GM19324 (cell line): ENCODE results near the gene PSMD1.

Source experiments
- ATAC-seq: cut with Tn5 transposase; IDR thresholded peaks from one replicate; pipeline ENCODE4 v1.9.1; 2021; ENCODE audit warnings: mild to moderate bottlenecking, moderate library complexity; ENCODE audit not compliant: unreplicated experiment, low FRiP score

PSMD1 gene

DNA sequence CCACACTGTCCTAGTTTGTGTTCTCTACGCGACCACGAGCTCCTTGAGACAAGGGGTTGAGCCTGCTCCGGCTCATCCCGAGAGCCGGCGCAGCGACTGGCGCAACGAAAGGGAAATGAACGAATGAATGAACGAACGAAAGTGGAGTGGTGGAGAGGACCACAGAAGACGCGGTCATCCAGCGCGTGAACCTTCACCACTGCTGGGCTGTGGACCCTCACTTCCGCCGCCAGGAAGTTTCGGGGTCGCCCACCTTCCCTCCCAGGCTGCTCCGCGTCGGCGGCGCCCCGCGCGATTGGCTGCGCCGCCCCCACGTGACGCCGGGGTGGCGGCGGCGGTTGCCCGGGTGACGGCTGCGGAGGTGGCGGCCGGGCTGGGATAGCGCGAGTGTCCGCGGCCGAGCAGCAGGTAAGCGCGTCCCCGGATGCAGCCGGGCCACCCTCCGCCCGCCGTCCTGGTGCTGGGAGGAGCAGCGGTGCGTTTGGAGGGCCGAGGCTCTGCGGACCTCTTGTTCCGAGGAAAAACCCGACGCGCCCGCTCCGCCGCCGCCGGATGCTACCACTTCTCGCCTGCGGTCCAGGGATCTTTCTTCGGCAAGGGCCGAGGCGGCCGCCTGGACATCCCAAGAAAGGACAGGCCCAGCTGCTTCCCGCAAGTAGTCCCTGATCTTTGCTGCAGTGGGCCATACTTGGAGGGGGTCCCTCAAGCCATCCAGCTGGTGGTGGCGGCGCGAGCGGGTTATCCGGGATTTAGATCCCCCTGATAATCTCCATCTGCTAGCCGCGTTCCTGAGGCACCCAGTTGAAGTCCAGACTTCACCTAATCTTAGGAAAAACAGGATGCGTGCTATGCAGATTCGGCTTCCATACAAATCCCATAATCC is 141.9 kb downstream of the PSMD1 start, which contains the start of gene ARMC9:
Gene ARMC9, plus strand, starts transcription at position 341 of the 883 bp plus-strand sequence. CDS start 7,608 bp downstream, outside the sequence.
- ATAC-seq = peak; percentile 98

DNA sequence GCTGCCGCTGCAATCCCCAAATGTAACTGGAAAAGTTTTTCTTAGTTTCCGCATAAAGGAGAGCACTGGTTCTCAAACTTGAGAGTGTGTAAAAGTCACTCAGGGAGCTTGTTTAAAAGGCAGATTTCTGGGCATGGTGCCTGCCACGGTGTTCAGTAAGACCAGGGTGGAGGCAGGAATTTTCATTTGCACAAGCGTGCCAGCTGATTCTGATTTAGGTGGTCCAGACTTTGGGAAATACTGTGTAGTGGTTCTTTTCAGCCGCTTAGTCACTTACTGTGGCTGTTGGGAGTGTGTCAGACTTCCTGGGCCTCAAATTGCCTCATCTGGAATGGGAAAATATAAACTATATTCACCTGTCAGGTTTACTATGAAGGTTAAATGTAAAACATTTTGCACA is 142.6 kb downstream of the PSMD1 start:
- no peak for ATAC-seq

DNA sequence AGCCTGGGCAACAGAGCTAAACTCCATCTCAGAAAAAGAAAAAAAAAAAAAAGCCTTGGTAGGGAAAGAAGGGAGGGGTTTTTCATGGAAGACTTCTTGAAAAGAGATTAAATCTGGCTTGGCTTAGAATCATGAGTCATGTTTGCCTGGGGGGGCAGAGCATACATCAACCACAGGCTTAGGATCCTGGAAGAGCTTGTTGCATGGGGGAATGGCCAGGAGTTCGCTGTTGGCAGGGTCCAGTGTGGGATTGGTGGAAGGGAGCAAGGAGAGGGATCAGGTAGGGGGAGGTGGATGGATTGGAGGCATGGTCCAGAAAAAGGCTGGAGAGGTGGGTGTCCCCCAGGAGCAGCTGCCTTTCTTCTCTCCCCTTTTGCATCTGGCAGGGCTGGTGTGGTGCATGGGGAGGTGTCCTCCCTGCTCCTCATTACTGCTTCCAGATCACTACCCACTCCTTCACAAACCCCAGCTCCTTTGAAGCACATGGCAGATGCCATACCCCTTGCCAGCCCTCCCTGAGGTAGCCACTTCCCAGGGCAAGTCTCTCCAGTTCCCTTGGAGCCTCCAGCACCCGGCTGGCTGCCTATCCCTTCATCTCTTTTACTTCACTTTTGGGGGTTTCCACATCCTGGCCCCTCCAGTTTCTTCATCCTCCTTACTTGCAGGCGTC is 144.3 kb downstream of the PSMD1 start:
- ATAC-seq = no peak

DNA sequence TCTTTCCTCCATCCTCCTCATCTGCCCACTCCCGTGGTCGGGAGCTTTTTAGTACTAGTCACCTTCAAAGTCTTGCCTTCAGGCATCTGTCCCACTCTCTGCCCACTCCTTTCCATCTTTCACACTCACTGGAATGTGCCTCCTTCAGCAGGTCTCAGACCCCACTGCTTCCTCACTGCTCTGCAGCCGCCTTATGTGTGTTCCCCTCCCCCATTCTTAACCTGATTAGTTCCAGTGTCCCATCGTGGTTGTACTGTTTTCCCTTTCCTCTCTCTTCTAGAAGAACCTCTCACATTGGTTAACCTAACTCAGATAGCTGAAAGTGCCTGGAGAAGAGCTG is 144.8 kb downstream of the PSMD1 start:
- ATAC-seq = no peak

DNA sequence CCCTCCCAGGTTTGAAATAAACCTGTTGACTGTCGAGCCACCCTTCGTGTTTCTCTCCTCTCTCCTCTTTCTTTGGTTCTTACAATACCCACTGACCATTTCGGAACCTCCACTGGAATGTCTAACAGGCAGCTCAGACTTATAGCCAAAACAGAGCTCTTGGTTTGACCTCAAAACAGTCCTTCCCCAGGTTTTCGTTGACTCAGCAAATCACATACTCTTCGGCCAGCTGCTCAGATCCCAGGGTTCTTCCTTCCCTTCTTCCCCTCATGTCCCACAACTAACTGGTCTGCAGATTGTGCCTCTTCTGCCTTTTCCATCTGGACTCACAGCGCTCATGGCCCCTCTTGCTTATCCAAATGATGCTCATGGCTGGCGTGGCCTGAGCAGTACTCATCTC is 146.4 kb downstream of the PSMD1 start:
- no peak for ATAC-seq

DNA sequence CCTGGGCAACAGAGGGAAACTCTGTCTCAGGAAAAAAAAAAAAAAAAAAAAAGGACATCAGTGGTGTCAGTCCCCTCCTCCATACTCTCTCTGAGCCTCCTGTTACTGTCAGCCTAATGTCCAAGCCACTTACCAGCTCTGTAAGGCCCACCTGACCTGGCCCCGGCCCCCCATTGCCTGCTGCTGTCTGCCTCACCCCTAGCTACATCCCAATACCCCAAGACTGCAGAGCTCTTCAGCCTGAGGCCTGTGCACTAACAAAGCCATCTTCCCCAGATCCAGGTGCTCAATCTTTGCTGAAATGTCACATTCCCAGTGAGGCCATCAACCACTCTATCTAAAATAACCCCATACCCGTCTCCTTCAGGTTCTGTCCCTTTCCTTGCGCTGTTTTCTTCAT is 147.5 kb downstream of the PSMD1 start:
- ATAC-seq = no peak

DNA sequence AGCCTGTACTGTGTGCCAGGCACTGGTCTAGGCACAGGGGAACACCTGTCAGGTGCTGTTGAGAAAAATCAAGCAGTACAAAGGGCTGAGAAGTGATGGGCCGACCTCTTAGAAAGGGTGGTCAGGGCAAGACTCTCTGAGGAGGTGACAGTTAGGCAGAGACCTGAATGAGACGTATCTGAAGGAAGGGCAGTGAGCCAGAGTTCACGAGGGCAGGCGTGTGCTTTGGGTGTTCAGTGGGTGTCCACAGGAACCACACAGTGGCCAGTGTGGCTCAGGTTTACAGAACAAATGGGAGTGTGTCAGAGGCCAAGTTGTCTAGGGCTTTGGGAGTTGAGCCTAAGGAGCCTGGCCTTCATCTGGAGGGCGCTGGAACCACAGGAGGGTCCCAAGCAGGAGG is 147.9 kb downstream of the PSMD1 start:
- no peak for ATAC-seq

DNA sequence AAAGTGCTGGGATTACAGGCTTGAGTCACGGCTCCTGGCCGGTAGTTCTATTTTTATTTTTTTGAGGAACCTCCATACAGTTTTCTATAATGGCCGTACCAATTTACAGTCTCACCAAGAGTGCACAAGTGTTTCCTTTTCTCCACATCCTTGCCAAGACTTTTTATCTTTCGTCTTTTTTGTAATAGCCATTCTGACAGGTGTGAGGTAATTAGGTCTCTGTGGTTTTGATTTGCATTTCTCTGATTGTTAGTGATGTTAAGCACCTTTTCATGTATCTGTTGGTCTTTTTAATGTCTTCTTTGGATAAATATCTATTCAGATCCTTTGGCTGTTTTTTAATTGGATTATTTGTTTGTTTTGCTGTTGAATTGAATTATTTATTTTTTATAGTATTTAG is 151.1 kb downstream of the PSMD1 start:
- no peak for ATAC-seq

DNA sequence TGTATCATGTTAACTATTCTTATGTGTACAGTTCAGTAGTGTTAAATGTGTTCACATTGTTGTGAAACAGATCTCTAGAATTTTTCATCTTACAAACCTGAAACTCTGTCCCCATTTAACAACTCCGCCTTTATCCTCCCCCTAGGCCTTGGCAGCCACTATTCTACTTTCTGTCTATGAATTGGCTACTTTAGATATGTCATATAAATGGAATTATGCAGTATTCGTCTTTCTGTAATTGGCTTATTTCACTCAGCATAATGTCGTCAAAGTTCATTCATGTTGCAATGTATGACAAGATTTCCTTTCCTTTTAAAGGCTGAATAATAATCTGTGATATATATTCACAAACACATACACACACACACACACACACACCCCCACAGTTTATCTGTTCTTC is 154.1 kb downstream of the PSMD1 start:
- ATAC-seq = no peak

DNA sequence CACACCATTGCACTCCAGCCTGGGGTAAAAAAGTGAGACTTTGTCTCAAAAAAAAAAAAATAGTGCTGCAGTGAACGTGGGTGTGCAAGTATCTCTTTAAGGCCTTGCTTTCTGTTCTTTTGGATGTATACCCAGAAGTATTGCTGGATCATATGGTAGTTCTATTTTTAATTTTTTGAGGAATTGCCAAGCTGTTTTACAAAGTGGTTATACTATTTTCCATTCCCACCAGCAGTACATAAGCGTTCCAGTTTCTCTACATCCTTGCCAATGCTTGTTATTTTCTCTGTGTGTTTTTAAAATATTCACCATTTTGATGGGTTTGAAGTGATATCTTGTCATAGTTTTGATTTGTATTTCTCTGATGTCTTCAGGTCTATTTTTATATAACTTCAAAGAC is 154.8 kb downstream of the PSMD1 start:
- ATAC-seq = no peak

DNA sequence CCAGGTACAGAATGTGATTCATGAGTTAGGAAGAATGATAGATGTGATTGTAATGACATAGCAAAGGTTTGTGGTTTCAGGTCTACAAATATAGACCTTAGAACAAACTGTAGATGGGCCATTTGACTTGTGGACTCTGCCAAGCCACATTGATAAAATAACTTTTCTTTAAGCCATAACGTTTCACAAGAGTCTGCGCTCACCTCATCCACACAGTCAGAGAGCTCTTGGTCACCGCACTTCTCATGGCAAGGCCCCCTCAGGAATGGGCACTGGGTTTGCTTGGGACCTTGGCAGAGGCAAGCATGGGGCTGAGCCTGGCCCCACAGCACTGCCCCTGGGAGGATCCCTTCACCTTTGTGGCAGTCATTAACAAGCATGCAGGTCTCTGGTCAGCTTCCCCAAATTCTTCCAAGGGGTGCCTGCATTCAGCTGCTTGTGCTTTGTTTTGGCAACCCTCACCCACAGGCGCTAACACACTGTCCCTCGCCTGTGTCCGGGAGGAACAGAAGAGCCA is 155.7 kb downstream of the PSMD1 start:
- no peak for ATAC-seq

DNA sequence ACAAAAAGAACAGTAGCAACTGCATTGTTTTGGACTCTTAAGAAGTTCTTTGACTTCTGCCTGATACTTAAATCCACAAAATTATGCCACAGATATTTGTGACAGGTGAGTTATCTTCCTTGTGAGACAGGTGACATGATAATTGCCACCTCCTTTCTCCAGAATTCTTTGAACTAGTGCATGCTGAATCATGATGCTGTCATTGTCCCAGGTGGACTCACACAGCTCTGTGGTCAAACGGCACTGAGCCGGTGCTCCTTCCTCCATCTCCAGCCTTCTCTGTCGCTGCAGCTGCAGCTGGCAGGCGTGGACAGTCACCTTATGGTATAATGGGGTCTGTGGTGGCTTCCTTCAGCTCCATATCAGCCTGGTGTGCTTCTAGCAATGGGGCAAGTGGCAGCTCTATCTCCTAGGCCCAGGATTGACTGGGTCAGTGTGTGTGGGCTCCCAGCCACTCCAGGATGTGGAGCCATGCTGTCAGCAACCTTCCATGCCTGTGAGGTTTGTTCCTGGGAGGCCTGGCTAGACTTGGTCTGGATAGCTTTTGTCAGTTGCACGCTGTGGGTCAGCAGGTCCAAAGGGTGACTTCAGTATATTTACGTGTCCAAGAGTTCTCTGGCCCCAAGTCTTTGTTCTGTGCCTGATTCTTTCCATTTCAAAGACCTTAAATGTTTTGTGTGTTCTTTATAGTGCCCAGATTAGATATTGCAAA is 157.4 kb downstream of the PSMD1 start:
- ATAC-seq = no peak

DNA sequence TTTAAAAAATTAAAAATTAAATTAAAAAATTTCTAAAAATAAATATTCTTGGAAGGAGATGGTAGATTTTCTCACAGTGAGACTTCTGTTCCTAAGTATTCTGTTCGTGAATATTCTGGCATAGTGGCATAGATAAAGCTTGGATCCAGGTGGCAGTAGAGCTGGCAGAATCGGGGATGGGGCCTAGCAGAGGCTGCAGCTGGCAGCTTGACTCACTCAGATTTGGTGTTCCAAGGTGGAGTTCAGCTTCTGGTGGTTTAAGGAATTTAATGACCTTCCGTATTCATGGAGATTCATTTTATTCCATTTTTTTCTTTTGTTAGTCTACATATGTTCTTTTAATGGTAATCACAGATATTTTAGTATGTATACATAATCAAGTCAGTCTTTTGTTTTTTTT is 161.7 kb downstream of the PSMD1 start:
- ATAC-seq = no peak

DNA sequence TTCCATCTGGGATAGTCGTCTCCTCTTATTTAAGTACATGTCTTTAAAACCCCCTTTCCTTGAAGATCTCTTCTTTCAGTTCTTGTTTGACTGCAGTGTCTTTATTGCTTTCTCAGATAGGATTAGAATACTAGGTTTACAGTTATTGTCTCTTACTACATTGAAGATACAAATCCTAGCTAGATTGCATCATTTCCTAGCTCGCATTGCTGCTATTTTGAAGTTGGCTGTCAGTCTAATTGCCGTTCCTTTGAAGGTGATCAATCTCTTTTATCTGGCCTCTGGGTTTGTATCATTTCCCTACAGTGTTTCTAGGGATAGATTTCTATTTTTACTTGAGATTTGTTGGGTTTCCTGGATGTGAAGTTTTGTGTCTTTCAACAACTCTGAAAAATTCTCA is 162.6 kb downstream of the PSMD1 start:
- ATAC-seq = no peak

DNA sequence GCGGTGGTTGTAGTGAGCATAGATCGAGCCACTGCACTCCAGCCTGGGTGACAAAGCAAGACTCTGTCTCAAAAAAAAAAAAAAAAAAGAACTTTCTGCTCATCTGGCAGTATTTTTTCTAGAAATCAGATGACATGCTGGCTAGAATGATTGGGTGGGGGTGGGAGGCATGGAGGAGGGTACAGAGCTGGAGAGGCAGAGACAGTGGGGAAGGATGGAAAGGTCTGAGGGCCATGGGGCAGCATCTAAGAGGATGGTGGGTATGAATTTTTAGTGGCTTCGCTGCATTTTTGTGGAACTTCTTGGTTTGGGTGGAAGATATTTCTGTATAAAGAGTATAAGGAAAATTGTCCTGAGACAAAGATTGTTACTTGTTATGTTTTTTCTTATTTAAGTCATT is 165.1 kb downstream of the PSMD1 start:
- ATAC-seq = no peak
